Measurements from ENCODE around the gene PIKFYVE. TPM values are rescaled to one million over a fixed set of nuclear protein-coding genes. Genes with fewer than 3 reads are reported as not detected.
"Not testable (repeated sequence)": the region's sequence is repeated elsewhere in the genome, so short reads cannot be mapped to it uniquely, and the experiment has no call there.

PIKFYVE gene, protein sequence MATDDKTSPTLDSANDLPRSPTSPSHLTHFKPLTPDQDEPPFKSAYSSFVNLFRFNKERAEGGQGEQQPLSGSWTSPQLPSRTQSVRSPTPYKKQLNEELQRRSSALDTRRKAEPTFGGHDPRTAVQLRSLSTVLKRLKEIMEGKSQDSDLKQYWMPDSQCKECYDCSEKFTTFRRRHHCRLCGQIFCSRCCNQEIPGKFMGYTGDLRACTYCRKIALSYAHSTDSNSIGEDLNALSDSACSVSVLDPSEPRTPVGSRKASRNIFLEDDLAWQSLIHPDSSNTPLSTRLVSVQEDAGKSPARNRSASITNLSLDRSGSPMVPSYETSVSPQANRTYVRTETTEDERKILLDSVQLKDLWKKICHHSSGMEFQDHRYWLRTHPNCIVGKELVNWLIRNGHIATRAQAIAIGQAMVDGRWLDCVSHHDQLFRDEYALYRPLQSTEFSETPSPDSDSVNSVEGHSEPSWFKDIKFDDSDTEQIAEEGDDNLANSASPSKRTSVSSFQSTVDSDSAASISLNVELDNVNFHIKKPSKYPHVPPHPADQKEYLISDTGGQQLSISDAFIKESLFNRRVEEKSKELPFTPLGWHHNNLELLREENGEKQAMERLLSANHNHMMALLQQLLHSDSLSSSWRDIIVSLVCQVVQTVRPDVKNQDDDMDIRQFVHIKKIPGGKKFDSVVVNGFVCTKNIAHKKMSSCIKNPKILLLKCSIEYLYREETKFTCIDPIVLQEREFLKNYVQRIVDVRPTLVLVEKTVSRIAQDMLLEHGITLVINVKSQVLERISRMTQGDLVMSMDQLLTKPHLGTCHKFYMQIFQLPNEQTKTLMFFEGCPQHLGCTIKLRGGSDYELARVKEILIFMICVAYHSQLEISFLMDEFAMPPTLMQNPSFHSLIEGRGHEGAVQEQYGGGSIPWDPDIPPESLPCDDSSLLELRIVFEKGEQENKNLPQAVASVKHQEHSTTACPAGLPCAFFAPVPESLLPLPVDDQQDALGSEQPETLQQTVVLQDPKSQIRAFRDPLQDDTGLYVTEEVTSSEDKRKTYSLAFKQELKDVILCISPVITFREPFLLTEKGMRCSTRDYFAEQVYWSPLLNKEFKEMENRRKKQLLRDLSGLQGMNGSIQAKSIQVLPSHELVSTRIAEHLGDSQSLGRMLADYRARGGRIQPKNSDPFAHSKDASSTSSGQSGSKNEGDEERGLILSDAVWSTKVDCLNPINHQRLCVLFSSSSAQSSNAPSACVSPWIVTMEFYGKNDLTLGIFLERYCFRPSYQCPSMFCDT (N-terminal part only)
- total RNA-seq (ENCODE audit: unreplicated experiment), result 46.8 TPM
- long read RNA-seq, partial matches to known transcripts, result 0 of 1 reads
- long read RNA-seq, other reads (novel, unspliced or antisense), result 1 of 1 reads

DNA sequence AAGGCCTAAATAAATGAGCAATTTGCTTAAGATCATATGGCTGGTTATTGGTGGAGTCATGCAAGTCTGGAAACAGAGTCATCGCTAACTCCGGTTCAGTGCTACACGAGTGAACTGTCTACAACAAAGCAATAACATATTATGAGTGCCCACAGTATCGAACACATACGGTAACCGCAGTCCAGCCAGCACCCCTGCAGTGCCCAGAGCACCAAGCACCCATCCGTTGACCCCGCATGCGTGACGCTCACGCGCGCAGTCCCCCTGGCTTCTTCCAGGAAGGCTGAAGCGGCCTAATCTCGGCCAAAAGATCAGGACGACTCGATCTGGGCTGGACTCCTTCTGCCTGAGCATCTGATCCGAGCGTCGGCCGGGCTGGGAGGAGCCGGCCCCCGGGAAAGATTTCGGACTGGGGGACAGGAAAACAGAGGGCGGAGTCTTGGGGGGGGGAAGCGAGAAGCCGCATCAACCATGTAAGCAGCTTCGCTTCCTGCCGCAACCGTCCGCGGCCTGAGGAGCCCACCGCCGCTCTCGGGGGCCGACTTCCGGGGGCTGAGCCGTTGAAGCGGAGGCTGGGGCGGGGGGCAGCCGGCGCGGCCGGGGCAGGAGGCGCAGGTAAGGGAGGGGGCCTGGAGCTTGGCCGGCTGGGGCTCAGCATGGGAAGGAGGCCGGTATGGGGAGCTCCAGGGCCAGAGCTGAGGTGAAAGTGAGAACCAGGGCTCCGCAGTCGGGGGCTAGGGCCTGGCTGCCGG, at the start of gene PIKFYVE:
Gene PIKFYVE, plus strand, starts transcription at position 455 of the 752 bp plus-strand sequence. CDS start 5,265 bp downstream, outside the sequence.
- Mint-ChIP-seq H3K4me1 (ENCODE audit: low read depth, unreplicated experiment) (peaks cover 14% of the 10 kb centered on the region), H3K27ac (ENCODE audit: unreplicated experiment) (peak within 1 kb of the TSS; percentile 95), H3K27me3 (ENCODE audit: unreplicated experiment) (no peaks in the 10 kb centered on the region), H3K4me3 (ENCODE audit: unreplicated experiment) (peak within 1 kb of the TSS; percentile 94), H3K9me3 (ENCODE audit: unreplicated experiment) (peaks cover 5% of the 10 kb centered on the region), H3K36me3 (ENCODE audit: unreplicated experiment) (no peaks in the 10 kb centered on the region)
- TF ChIP-seq, protein P1, sequence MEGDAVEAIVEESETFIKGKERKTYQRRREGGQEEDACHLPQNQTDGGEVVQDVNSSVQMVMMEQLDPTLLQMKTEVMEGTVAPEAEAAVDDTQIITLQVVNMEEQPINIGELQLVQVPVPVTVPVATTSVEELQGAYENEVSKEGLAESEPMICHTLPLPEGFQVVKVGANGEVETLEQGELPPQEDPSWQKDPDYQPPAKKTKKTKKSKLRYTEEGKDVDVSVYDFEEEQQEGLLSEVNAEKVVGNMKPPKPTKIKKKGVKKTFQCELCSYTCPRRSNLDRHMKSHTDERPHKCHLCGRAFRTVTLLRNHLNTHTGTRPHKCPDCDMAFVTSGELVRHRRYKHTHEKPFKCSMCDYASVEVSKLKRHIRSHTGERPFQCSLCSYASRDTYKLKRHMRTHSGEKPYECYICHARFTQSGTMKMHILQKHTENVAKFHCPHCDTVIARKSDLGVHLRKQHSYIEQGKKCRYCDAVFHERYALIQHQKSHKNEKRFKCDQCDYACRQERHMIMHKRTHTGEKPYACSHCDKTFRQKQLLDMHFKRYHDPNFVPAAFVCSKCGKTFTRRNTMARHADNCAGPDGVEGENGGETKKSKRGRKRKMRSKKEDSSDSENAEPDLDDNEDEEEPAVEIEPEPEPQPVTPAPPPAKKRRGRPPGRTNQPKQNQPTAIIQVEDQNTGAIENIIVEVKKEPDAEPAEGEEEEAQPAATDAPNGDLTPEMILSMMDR (IDR thresholded peaks at IDR 0.05; ENCODE audit: partially characterized antibody, unreplicated experiment), result no peak
- peak; percentile 94 for DNase-seq

DNA sequence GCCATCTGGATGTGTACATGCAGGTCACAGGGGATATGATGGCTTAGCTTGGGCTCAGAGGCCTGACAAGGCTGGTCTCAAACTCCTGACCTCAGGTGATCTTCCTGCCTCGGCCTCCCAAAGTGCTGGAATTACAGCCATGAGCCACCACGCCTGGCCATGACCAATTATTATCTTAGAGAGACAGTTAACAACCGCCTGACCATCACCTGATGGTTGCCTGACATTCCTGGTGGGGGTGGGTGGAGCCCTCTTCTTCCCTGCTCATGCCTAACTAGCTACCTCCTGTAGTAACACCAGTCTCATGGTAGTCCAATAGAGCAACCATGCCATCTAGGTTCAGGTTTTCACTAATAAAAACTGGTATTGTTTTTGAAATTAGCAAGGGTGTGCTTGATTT, 44.2 kb upstream of the PIKFYVE start:
- H3K9me3 Mint-ChIP-seq (ENCODE audit: unreplicated experiment); DNase-seq; H3K27ac Mint-ChIP-seq (ENCODE audit: unreplicated experiment); H3K4me1 Mint-ChIP-seq (ENCODE audit: low read depth, unreplicated experiment); H3K27me3 Mint-ChIP-seq (ENCODE audit: unreplicated experiment); H3K4me3 Mint-ChIP-seq (ENCODE audit: unreplicated experiment): not testable (repeated sequence)
- peaks cover 18% of the 10 kb centered on the region for H3K36me3 Mint-ChIP-seq (ENCODE audit: unreplicated experiment)

DNA sequence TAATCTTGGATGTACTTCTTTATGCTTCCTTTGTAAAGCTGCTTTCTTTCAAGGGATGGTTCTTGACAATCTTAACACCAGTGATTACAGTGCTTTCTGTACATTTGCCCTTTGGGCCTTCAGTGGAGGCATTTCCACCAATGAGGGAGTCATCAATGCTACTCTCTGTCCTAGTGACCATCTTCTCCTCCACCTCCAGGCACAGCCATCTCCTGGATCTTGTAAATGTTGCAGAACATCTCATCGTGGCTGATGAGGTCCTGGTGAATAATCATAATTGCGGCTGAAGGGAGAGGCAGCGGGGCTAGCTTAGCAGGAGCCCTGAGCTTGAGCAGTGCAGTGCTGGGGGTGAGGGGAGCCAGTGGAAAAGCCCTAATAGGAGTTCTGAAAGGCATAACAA, 43.7 kb upstream of the PIKFYVE start:
- H3K27ac Mint-ChIP-seq (ENCODE audit: unreplicated experiment), result no peak overlapping the region
- TF ChIP-seq, protein P1 (IDR thresholded peaks at IDR 0.05; ENCODE audit: partially characterized antibody, unreplicated experiment), result no peak
- no peak overlapping the region for H3K4me3 Mint-ChIP-seq (ENCODE audit: unreplicated experiment)
- DNase-seq, result no peak
- H3K9me3 Mint-ChIP-seq (ENCODE audit: unreplicated experiment), result peaks cover 9% of the 10 kb centered on the region
- H3K4me1 Mint-ChIP-seq (ENCODE audit: low read depth, unreplicated experiment), result no peaks in the 10 kb centered on the region
- H3K27me3 Mint-ChIP-seq (ENCODE audit: unreplicated experiment), result no peaks in the 10 kb centered on the region
- H3K36me3 Mint-ChIP-seq (ENCODE audit: unreplicated experiment), result peaks cover 18% of the 10 kb centered on the region

DNA sequence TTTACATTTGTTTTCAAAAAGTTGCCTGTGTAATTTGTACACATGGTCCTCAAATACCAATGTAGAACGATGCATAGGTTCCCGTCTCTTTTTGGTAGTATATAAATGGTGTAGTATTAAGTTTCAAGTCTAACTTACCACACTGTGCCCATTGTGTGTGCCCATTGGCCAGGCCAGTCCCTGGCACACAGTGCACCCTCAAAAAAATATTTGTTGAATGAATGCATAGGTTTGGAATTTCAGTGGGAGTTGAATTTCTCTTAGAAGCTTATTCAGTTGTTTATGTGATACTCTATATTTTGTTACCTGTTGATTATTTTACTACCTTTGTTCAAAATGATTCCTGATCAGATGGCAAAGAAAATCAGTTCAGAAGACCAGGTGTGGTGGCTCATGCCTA, 41.3 kb upstream of the PIKFYVE start:
- Mint-ChIP-seq H3K9me3 (ENCODE audit: unreplicated experiment) (peaks cover 11% of the 10 kb centered on the region), H3K4me3 (ENCODE audit: unreplicated experiment) (no peak overlapping the region), H3K4me1 (ENCODE audit: low read depth, unreplicated experiment) (no peaks in the 10 kb centered on the region), H3K27ac (ENCODE audit: unreplicated experiment) (no peak overlapping the region), H3K27me3 (ENCODE audit: unreplicated experiment) (no peaks in the 10 kb centered on the region), H3K36me3 (ENCODE audit: unreplicated experiment) (peaks cover 17% of the 10 kb centered on the region)
- DNase-seq, result no peak
- TF ChIP-seq, protein P1 (IDR thresholded peaks at IDR 0.05; ENCODE audit: partially characterized antibody, unreplicated experiment), result no peak

All from glutamatergic neuron (in vitro differentiated cells).